ENCODE data around the gene HOXD1. TPM values are rescaled to one million over a fixed set of nuclear protein-coding genes. Genes with fewer than 3 reads are reported as not detected.

Gene HOXD1
- total RNA-seq, 1 experiment from 2014 or later = not detected

- no peaks in the 10 kb centered on the region for H3K4me1 Mint-ChIP-seq (ENCODE audit: low read depth, unreplicated experiment)
- BruUV-seq (replicated peaks) = no TSS peak
- H3K9me3 Mint-ChIP-seq (ENCODE audit: low read depth, unreplicated experiment) = no peaks in the 10 kb centered on the region
- no peak for DNase-seq
- H3K36me3 Mint-ChIP-seq (ENCODE audit: insufficient read depth, unreplicated experiment) = no peaks in the 10 kb centered on the region
- no peak overlapping the region for H3K4me3 Mint-ChIP-seq (ENCODE audit: low read depth, unreplicated experiment)
- no peak overlapping the region for H3K27ac Mint-ChIP-seq (ENCODE audit: unreplicated experiment)
- CTCF ChIA-PET = interaction anchor here (0.7 to 1.3 kb wide), 2 partner anchors 8 to 438 kb away, joined by 3 to 6 read pairs; no protein-coding TSS in a partner anchor
- intact Hi-C loops (cut with micrococcal nuclease; ENCODE audit: unreplicated experiment) = no loop called here
- H3K27me3 Mint-ChIP-seq (ENCODE audit: unreplicated experiment) = no peaks in the 10 kb centered on the region
- TF ChIP-seq CTCF (IDR thresholded peaks at IDR 0.05; ENCODE audit: unreplicated experiment) = no peak
These were observed 45.7 kb downstream of the HOXD1 start for GRCh38 chr2:176234156-176234555.

GRCh38 chr2:176234940-176235339 lies 46.5 kb downstream of the HOXD1 start:
- intact Hi-C loops (cut with micrococcal nuclease; ENCODE audit: unreplicated experiment) = no loop called here
- CTCF ChIA-PET = interaction anchor here (1.3 kb wide), 1 partner anchor 9 kb away, joined by 3 read pairs; no protein-coding TSS in a partner anchor
- no TSS peak for BruUV-seq (replicated peaks)
- H3K27me3 Mint-ChIP-seq (ENCODE audit: unreplicated experiment) = no peaks in the 10 kb centered on the region
- no peak overlapping the region for H3K27ac Mint-ChIP-seq (ENCODE audit: unreplicated experiment)
- no peak for TF ChIP-seq CTCF (IDR thresholded peaks at IDR 0.05; ENCODE audit: unreplicated experiment)
- no peaks in the 10 kb centered on the region for H3K36me3 Mint-ChIP-seq (ENCODE audit: insufficient read depth, unreplicated experiment)
- no peak for DNase-seq
- H3K4me1 Mint-ChIP-seq (ENCODE audit: low read depth, unreplicated experiment) = no peaks in the 10 kb centered on the region
- H3K4me3 Mint-ChIP-seq (ENCODE audit: low read depth, unreplicated experiment) = no peak overlapping the region
- H3K9me3 Mint-ChIP-seq (ENCODE audit: low read depth, unreplicated experiment) = no peaks in the 10 kb centered on the region

- Mint-ChIP-seq H3K4me3 (ENCODE audit: low read depth, unreplicated experiment) (no peak overlapping the region), H3K4me1 (ENCODE audit: low read depth, unreplicated experiment) (no peaks in the 10 kb centered on the region), H3K36me3 (ENCODE audit: insufficient read depth, unreplicated experiment) (no peaks in the 10 kb centered on the region), H3K27ac (ENCODE audit: unreplicated experiment) (no peak overlapping the region), H3K9me3 (ENCODE audit: low read depth, unreplicated experiment) (no peaks in the 10 kb centered on the region), H3K27me3 (ENCODE audit: unreplicated experiment) (no peaks in the 10 kb centered on the region)
- TF ChIP-seq CTCF (IDR thresholded peaks at IDR 0.05; ENCODE audit: unreplicated experiment) = no peak
- BruUV-seq (replicated peaks) = no TSS peak
- CTCF ChIA-PET = interaction anchor here (0.7 kb wide), 1 partner anchor 1112 kb away, joined by 3 read pairs; no protein-coding TSS in a partner anchor
- intact Hi-C loops (cut with micrococcal nuclease; ENCODE audit: unreplicated experiment) = no loop called here
- DNase-seq = no peak
These were observed 49.0 kb downstream of the HOXD1 start for GRCh38 chr2:176237456-176237855.

- no peak for TF ChIP-seq CTCF (IDR thresholded peaks at IDR 0.05; ENCODE audit: unreplicated experiment)
- Mint-ChIP-seq H3K9me3 (ENCODE audit: low read depth, unreplicated experiment) (no peaks in the 10 kb centered on the region), H3K4me3 (ENCODE audit: low read depth, unreplicated experiment) (no peak overlapping the region), H3K4me1 (ENCODE audit: low read depth, unreplicated experiment) (no peaks in the 10 kb centered on the region), H3K27ac (ENCODE audit: unreplicated experiment) (no peak overlapping the region), H3K27me3 (ENCODE audit: unreplicated experiment) (no peaks in the 10 kb centered on the region), H3K36me3 (ENCODE audit: insufficient read depth, unreplicated experiment) (no peaks in the 10 kb centered on the region)
- BruUV-seq (replicated peaks) = no TSS peak
- CTCF ChIA-PET = no interaction called here
- no peak for DNase-seq
- intact Hi-C loops (cut with micrococcal nuclease; ENCODE audit: unreplicated experiment) = no loop called here
These were observed 50.6 kb downstream of the HOXD1 start for GRCh38 chr2:176239031-176239430.
